Inferior parietal cortex (tissue), 1 donor: Measurements from ENCODE around the gene PPDPF.

ENCODE experiments used
- DNase-seq: peaks from one replicate; pipeline ENCODE4 v3.0.0-alpha.2; 2016; ENCODE audit errors: extremely low spot score

PPDPF gene

GRCh38 chr20:63487116-63487764 is 33.3 kb upstream of the PPDPF start:
- DNase-seq, result no peak

DNA sequence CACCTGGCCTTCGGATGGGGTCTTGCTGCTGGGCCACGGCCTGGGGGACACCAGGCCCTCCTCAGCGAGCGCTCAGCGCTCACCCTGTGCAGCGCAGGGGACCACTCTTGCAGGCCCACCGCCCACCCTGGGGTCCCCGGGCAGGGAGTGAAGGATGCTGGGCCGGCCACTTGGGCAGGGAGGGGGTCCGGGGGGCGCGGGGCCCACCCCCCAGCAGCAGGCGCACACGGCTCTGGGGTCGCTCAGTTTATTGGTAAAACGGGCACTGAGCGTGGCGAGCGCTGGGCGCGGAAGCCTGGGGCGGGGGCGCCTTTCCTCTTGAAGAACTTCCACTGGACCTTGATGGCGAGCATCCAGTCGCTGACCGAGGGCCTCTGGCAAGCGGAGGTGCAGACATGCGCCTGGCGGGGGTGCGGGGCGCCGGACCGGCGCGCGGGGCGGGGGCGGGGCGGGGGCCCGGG is 32.8 kb upstream of the PPDPF start:
- DNase-seq, result no peak

DNA sequence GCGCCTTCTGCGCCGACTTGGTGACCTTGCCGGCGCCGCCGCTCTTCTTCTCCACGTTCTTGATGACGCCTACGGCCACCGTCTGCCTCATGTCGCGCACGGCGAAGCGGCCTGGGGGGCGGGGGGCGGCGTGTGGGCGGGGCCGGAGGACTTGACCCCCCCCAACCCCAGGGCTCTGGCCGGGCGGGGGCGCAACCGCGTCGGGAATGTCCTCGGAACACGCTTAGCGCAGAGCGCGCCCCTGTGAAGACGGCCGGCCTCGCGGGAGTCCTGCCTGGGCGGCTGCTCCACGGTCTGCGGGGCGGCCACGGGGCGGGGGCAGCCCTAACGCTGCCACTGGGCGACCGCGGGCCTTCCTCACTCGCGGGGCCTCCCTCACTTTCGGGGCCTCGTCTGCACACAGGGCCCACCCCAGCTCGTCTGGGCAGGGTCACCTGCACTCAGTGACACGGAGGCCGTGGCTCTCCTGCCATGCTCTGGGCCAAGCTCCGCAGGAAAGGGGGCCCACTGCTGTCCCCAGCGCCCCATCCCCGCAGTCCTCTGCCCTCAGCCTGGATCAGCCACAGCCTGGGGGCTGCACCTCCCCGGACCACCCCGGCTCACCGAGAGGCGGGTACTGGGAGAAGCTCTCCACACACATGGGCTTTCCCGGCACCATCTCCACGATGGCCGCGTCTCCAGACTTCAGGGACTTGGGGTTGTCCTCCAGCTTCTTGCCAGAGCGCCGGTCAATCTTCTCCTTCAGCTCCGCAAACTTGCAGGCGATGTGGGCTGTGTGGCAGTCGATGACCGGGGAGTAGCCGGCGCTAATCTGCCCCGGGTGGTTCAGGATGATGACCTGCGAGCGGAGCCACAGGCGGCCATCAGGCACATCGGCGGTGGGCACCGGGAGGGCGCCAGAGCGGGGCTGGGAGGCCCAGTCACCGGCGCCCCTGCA is 32.0 kb upstream of the PPDPF start:
- no peak for DNase-seq

- no peak for DNase-seq
Observed at GRCh38 chr20:63490416-63490815, 30.1 kb upstream of the PPDPF start.

DNA sequence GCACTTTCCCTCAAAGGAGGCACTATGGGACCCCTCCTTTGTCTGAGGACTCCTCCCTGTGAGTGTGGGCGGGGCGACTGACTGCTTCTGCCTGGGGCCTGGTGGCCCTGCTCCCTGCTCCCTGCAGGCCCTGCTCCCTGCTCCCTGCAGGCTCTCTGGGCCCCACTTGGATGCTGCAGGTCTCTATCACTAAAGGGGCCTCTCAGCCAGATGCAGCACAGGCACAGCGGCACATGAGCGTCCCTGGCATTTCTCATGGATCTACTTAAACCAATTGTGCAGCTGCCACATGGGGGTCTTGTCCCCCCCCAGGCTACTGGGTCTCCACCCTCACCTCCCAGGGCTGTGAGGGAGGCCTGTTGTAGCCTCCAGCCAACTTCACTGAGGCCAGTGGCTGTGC is 29.5 kb upstream of the PPDPF start:
- no peak for DNase-seq

GRCh38 chr20:63491635-63492230 is 28.8 kb upstream of the PPDPF start:
- DNase-seq, result no peak

- no peak for DNase-seq
Observed at GRCh38 chr20:63492518-63492917, 28.0 kb upstream of the PPDPF start.

DNA sequence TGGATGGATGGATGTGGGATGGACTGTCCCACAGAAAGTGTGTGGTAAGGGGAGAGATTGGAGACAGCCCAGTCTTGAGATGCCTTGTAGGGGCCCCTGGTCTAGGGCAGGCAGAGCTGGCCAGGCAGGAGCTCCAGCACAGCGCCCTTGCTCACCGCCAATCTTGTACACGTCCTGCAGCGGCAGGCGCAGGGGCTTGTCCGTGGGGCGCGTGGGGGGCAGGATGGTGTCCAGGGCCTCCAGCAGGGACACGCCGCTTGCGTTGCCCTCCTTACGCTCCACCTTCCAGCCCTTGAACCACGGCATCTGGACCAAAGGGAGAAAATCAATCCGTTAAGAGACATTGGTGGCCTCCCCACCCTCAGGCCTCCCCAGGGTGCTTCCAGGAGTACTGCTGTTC is 27.6 kb upstream of the PPDPF start:
- no peak for DNase-seq

- DNase-seq, result no peak
Observed at GRCh38 chr20:63493563-63494020, 27.0 kb upstream of the PPDPF start.

DNA sequence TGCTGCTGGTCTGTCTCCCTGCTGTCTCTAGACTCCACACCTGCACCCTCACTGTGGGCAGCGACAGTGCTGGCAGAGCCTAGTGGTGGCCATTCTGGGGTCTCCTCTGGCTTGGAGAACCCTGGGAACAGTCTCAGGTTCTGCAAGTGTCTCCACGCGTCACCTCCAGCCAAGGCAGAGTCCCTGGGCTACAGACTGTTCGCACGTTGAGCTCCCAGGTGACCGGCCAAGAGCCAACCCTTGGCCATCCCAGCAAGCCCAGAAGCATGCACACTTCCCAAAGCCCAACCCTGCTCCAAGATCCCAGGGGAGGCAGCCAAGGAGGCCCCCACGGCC is 26.5 kb upstream of the PPDPF start:
- DNase-seq, result no peak

DNA sequence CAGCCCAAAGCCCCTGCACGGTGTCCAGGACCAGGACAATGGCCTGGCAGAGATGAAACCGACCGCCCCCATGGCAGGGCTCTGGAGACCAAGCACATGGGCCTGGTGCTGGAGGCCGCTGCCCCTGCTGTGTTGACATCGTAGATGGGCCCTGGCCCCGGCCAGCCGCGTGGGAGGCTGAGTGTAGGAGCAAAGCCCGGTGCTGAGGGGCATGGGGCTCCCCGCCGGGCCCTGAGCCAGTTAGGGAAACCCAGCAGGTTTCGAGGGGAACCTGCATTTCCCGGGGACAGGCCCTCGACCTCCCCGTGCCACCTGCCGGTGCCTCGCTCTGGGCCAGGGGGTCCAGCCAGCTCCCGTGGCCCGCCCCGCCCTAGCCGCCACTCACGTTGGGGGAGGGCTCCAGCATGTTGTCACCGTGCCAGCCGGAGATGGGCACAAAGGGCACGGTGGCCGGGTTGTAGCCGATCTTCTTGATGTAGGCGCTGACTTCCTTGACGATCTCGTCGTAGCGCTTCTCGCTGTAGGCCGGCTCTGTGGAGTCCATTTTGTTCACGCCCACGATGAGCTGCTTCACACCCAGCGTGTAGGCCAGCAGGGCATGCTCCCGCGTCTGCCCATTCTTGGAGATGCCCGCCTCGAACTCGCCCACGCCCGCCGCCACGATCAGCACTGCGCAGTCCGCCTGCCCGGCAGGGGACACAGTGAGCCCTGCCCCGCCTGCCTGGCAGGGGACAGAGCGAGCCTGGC is 26.0 kb upstream of the PPDPF start:
- DNase-seq, result no peak

DNA sequence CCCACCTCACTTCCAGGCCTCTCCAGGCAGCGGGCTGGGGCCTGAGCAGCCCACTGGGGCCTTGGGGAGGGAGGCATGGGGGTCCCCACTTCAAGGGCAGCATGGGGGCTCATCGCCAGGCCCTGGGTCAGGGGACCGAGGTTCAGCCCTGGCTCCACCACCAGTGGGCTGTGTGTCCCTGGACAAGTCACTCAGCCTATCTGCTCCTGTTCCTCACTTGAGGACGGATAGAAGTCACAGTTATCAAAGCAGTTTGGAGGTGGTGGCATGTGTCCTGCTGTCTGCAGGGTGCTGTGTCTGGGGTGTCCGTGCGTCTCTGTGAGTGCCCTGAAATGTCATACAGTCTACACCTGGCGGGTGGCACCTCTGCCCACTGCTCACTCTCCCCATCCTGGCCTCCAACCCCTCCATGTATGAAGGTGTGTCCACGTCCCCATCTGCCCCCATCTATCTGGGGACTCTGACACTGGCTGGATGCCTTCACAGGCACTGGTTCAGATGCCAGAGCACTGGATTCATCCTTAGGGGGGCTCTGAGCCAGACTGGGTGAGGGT is 25.3 kb upstream of the PPDPF start:
- no peak for DNase-seq

GRCh38 chr20:63495741-63496595 is 24.6 kb upstream of the PPDPF start:
- DNase-seq, result peak; percentile 66

DNA sequence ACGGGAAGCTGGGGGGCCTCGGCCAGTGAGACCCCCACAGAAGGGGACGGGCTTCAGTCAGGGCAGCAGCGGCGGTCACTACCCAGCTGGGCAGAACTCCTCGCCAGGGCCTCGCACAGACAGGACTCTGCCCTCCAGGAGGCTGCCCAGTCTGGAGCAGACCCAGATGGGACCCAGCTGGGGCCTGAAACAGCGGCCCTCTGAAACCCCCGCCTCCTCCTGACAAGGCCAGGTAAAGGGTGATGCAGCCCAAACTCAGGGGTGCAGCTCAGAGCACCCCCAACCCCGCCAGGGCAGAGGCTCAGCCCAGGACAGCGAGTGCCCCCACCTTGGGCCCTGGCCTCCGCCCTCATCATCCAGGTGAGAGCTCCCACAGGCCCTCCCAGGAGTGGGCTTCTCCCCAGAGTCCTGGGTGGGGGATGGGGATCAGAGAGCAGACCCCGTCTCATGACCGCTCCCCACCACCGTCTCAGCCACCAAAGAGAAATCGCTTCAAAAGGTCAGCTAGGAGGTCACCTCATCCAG is 23.9 kb upstream of the PPDPF start:
- DNase-seq, result no peak

GRCh38 chr20:63497138-63497945 is 23.2 kb upstream of the PPDPF start:
- DNase-seq, result no peak

GRCh38 chr20:63497946-63498935 is 22.3 kb upstream of the PPDPF start:
- DNase-seq, result no peak

DNA sequence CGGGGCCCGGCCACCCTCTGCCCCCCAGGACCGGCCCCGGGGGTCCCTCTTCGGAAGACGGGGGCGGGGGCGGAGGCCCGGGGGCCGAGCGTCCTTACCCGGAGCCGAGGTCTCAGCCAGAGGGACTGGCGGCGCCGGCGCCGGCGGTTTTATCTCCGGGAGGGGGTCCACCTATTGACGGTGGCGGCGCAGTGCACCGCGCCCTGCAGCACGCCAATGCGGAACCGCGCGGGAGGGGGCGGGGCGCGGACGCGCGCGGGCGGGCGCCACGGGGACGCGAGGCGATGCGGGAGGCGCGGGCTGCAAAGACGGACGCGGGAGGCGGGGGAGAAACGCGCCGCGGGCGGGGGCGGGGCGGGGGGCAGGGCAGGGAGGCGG is 21.6 kb upstream of the PPDPF start, which contains the start of gene EEF1A2:
EEF1A2 (minus strand) TSS at position 124 of the 378 bp plus-strand sequence. CDS start 1,320 bp downstream, outside the sequence.
- DNase-seq, result no peak

DNA sequence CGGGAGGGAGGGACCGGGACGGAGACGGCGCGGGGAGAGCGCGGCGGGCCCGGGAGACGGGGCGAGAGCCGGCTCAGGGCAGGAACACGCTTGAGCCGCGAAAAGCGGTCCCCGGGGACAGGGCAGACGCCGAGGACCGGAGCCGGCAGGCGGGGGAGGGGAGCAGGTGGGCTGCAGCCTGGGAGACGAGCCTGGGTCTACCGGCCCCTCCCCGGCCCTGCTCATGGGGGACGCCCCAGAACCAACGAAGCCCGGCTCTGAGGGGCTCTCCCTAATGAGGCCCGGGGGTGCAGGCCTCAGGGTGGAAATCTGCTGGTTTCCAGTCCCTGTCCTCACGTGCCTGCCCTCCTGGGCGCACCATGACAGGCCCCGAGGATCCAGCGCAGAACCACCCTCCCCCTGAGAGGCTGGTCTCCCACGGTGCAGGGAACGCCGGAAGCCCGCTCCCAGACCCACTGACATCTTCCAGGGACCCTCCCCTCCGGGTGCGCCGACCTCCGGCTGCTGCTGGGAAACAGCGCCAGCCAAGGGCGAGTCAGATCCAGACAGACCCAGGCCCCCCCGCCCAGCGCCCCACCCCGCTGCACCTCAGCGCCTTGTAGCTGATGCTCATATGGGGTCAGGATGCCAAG is 21.1 kb upstream of the PPDPF start:
- DNase-seq, result no peak
